Measurements from ENCODE around the gene PTER. TPM values are rescaled to one million over a fixed set of nuclear protein-coding genes. Genes with fewer than 3 reads are reported as not detected.

The PTER gene
- total RNA-seq, 3 donors from 2014 or later, result 15.7 to 28.7 (median 19.6) TPM

DNA sequence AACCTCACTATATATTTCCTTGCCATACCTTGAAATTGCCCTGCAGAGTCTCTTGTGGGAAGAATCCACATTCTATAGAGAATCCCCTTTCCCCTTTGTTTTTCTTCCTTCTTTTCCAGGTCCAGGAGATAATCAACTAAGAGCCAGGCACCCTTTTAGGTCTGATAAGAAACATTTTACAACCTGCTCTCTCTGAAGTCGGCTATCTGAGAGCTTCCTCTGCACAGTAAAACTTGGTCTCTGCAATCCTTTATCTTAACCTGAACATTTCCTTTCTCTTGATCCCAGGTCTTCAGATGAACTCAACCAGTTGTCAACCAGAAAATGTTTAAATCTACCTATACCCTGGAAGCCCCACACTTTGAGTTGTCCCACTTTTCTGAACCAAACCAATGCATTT lies 19.5 kb upstream of the PTER start:
- DNase-seq (no peak), ATAC-seq (no peak)
- intact Hi-C loops (cut with DNase I, micrococcal nuclease), result no loop called here
- TF ChIP-seq, protein P1, sequence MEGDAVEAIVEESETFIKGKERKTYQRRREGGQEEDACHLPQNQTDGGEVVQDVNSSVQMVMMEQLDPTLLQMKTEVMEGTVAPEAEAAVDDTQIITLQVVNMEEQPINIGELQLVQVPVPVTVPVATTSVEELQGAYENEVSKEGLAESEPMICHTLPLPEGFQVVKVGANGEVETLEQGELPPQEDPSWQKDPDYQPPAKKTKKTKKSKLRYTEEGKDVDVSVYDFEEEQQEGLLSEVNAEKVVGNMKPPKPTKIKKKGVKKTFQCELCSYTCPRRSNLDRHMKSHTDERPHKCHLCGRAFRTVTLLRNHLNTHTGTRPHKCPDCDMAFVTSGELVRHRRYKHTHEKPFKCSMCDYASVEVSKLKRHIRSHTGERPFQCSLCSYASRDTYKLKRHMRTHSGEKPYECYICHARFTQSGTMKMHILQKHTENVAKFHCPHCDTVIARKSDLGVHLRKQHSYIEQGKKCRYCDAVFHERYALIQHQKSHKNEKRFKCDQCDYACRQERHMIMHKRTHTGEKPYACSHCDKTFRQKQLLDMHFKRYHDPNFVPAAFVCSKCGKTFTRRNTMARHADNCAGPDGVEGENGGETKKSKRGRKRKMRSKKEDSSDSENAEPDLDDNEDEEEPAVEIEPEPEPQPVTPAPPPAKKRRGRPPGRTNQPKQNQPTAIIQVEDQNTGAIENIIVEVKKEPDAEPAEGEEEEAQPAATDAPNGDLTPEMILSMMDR (IDR thresholded peaks at IDR 0.05), result no peak
- H3K9me3 ChIP-seq, result no peaks in the 10 kb centered on the region
- no peaks in the 10 kb centered on the region for H3K4me1 ChIP-seq (ENCODE audit: low read depth)
- H3K4me3 ChIP-seq, result no peak overlapping the region
- no peaks in the 10 kb centered on the region for H3K36me3 ChIP-seq (ENCODE audit: low read depth)

- ATAC-seq (no peak), DNase-seq (no peak)
- intact Hi-C loops (cut with DNase I, micrococcal nuclease), result no loop called here
- H3K36me3 ChIP-seq (ENCODE audit: low read depth), result no peaks in the 10 kb centered on the region
- no peaks in the 10 kb centered on the region for H3K9me3 ChIP-seq
- TF ChIP-seq, protein P1 (IDR thresholded peaks at IDR 0.05), result no peak
- no peaks in the 10 kb centered on the region for H3K4me1 ChIP-seq (ENCODE audit: low read depth)
- no peak overlapping the region for H3K4me3 ChIP-seq
Measured at GRCh38 chr10:16423599-16423998, 13.2 kb upstream of the PTER start.

DNA sequence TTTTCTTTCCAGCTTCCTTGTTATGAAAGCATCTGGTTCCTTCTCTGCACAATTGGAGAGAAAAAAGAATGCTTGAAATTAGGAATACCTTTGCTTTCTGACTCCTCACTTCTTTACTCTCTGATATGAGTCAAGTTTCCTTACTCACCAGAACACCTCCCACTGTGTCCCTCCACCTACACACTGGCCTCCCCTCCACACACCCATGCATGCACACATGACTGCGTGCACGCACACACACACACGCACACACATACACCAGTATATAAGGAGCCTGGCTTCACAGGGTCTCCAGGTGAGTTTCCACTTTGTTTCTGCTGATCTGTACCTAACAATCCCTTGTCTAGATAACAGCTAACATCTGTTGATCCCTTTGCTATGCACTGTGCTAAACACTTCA lies 11.4 kb upstream of the PTER start:
- TF ChIP-seq, protein P1 (IDR thresholded peaks at IDR 0.05), result no peak
- no peak overlapping the region for H3K4me3 ChIP-seq
- intact Hi-C loops (cut with DNase I, micrococcal nuclease), result no loop called here

GRCh38 chr10:16429539-16429938 lies 7.3 kb upstream of the PTER start:
- Histone ChIP-seq H3K9me3 (no peaks in the 10 kb centered on the region), H3K36me3 (ENCODE audit: low read depth) (no peaks in the 10 kb centered on the region), H3K4me1 (ENCODE audit: low read depth) (no peaks in the 10 kb centered on the region), H3K4me3 (no peak overlapping the region)
- no peak for DNase-seq
- intact Hi-C loops (cut with DNase I, micrococcal nuclease), result no loop called here
- TF ChIP-seq, protein P1 (IDR thresholded peaks at IDR 0.05), result no peak
- no peak for ATAC-seq

More for the DNA sequence above, 11.4 kb upstream of the PTER start:
- DNase-seq (no peak), ATAC-seq (no peak)
- Histone ChIP-seq H3K4me1 (ENCODE audit: low read depth) (no peaks in the 10 kb centered on the region), H3K9me3 (no peaks in the 10 kb centered on the region), H3K36me3 (ENCODE audit: low read depth) (no peaks in the 10 kb centered on the region)

DNA sequence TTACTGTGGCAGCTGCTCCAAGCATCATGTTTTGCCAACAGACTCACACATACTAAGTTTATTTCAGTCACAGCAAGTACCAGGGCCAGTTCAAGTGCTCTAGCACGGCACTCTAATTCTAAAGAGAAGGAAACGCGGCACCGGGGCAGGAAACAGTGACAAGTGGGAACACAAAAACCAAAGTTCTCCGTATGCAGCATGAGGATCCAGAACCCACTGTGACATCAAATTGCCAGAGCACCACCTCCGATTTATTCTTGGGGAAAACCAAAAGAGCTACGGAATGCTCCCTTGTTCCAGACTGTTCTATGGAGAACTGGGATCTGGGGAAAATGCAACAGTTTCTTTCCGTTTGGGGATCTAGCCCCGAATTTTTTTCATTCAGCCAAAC lies 448 bp upstream of the PTER start:
- DNase-seq, result no peak
- ATAC-seq, result peak; percentile 0
- TF ChIP-seq, protein P1 (IDR thresholded peaks at IDR 0.05), result no peak
- Histone ChIP-seq H3K9me3 (no peaks in the 10 kb centered on the region), H3K4me1 (ENCODE audit: low read depth) (peaks cover 6% of the 10 kb centered on the region), H3K4me3 (no peak overlapping the region), H3K36me3 (ENCODE audit: low read depth) (no peaks in the 10 kb centered on the region)
- intact Hi-C loops (cut with DNase I, micrococcal nuclease), result no loop called here

GRCh38 chr10:16437540-16437894 lies 707 bp downstream of the PTER start:
- TF ChIP-seq, protein P1 (IDR thresholded peaks at IDR 0.05), result no peak
- no peaks in the 10 kb centered on the region for H3K9me3 ChIP-seq
- H3K4me3 ChIP-seq, result no peak overlapping the region
- H3K36me3 ChIP-seq (ENCODE audit: low read depth), result no peaks in the 10 kb centered on the region
- no peak for ATAC-seq
- no peak for DNase-seq
- intact Hi-C loops (cut with DNase I, micrococcal nuclease), result no loop called here
- H3K4me1 ChIP-seq (ENCODE audit: low read depth), result peaks cover 6% of the 10 kb centered on the region
